Cardiac muscle cell (in vitro differentiated cells and primary cell): ENCODE results near the gene OR6V1. TPM values are rescaled to one million over a fixed set of nuclear protein-coding genes. Genes with fewer than 3 reads are reported as not detected.
"Not testable (repeated sequence)": the region's sequence is repeated elsewhere in the genome, so short reads cannot be mapped to it uniquely, and the experiment has no call there.

Source experiments
- DNase-seq, 2 donors: peaks; one replicate each; pipeline versions ENCODE4 v3.0.0 to v3.0.0-alpha.2; 2010 to 2017; ENCODE audit warnings: low read depth in 1 of 2, low spot score in 1 of 2
- H3K27ac ChIP-seq: fragments of 200-600 bp; sonication (generic); 2 replicates; pipeline ENCODE4 v1.5.1; 2016
- H3K27me3 ChIP-seq: fragments of 200-600 bp; sonication (generic); 2 replicates; pipeline ENCODE4 v1.6.0; 2016; ENCODE audit warnings: control low read depth
- H3K36me3 ChIP-seq: fragments of 200-600 bp; sonication (generic); 2 replicates; pipeline ENCODE4 v1.5.1; 2016; ENCODE audit warnings: control low read depth
- H3K4me1 ChIP-seq: fragments of 200-600 bp; sonication (generic); 2 replicates; pipeline ENCODE4 v1.8.1; 2017; ENCODE audit warnings: low read depth, mild to moderate bottlenecking, mixed run types
- H3K4me3 ChIP-seq: fragments of 200-600 bp; sonication (generic); 2 replicates; pipeline ENCODE4 v1.5.1; 2016; ENCODE audit warnings: mild to moderate bottlenecking
- H3K9me3 ChIP-seq: fragments of 200-600 bp; sonication (generic); 2 replicates; pipeline ENCODE4 v1.5.1; 2017; ENCODE audit warnings: low read depth, mild to moderate bottlenecking, control low read depth
- CTCF ChIP-seq: IDR thresholded peaks from 2 replicates; pipeline ENCODE4 v1.5.1; 2012; ENCODE audit warnings: low read depth, mild to moderate bottlenecking, low read length
- polyA plus RNA-seq: library from polyadenylated mRNA; unstranded; fragments of >200 nt; fragmentation: Nextera tagmentation; extraction: Ambion mirVana; gene quantifications from 2 replicates; pipeline ENCODE4 v1.2.1, GENCODE V29; 2016
- total RNA-seq: library from RNA; depleted of rRNA; stranded (reverse); fragments of >200 nt; gene quantifications from 2 replicates; pipeline ENCODE4 v1.2.3, GENCODE V29; 2016

OR6V1 gene
- total and polyA plus RNA-seq, 2 experiments from 2014 or later: not detected

GRCh38 chr7:143096146-143096545 is 44.0 kb downstream of the OR6V1 start:
- no peak for DNase-seq
- Histone ChIP-seq H3K27me3 (no peaks in the 10 kb centered on the region), H3K4me3 (no peak overlapping the region), H3K36me3 (no peaks in the 10 kb centered on the region), H3K4me1 (no peaks in the 10 kb centered on the region), H3K27ac (no peak overlapping the region), H3K9me3 (no peaks in the 10 kb centered on the region)
- no peak for TF ChIP-seq CTCF

- H3K27me3 ChIP-seq, H3K36me3 ChIP-seq, DNase-seq, H3K4me3 ChIP-seq, H3K9me3 ChIP-seq, H3K4me1 ChIP-seq, H3K27ac ChIP-seq: not testable (repeated sequence)
Observed at GRCh38 chr7:143099579-143099978, 47.4 kb downstream of the OR6V1 start.

Other genes starting within 250 kb of the OR6V1 start
- gene EPHB6, start 197.3 kb upstream of the OR6V1 start, total RNA-seq: 11.2 and 27.7 TPM in 2 replicates
- gene EPHB6, start 197.3 kb upstream of the OR6V1 start, polyA plus RNA-seq: 15.7 and 25.4 TPM in 2 replicates
- 0.11 and 1.9 TPM in 2 replicates for gene TRPV6, start 166.6 kb upstream of the OR6V1 start, total RNA-seq
- not detected in 2 replicates for gene TRPV6, start 166.6 kb upstream of the OR6V1 start, polyA plus RNA-seq
- gene TRPV5, start 118.6 kb upstream of the OR6V1 start, total RNA-seq: not detected in 2 replicates
- 0.09 TPM in 1 of 2 replicates, not detected in the other for gene TRPV5, start 118.6 kb upstream of the OR6V1 start, polyA plus RNA-seq
- gene LLCFC1, start 112.9 kb upstream of the OR6V1 start, total RNA-seq: not detected in 2 replicates
- 0.47 TPM in 1 of 2 replicates, not detected in the other for gene LLCFC1, start 112.9 kb upstream of the OR6V1 start, polyA plus RNA-seq
- gene KEL, start 90.0 kb upstream of the OR6V1 start, total RNA-seq: 6.3 and 9.3 TPM in 2 replicates
- gene KEL, start 90.0 kb upstream of the OR6V1 start, polyA plus RNA-seq: 12.6 and 15.5 TPM in 2 replicates
- 0.60 TPM in 1 of 2 replicates, not detected in the other for gene OR9A2, start 25.2 kb upstream of the OR6V1 start, total RNA-seq
- gene OR9A2, start 25.2 kb upstream of the OR6V1 start, polyA plus RNA-seq: not detected in 2 replicates
- not detected in 2 replicates for gene PIP, start 79.7 kb downstream of the OR6V1 start, total RNA-seq
- not detected in 2 replicates for gene PIP, start 79.7 kb downstream of the OR6V1 start, polyA plus RNA-seq
- gene TAS2R39, start 131.1 kb downstream of the OR6V1 start, total RNA-seq: not detected in 2 replicates
- gene TAS2R39, start 131.1 kb downstream of the OR6V1 start, polyA plus RNA-seq: 0.75 TPM in 1 of 2 replicates, not detected in the other
- gene TAS2R40, start 169.7 kb downstream of the OR6V1 start, total RNA-seq: not detected in 2 replicates
- gene TAS2R40, start 169.7 kb downstream of the OR6V1 start, polyA plus RNA-seq: not detected in 2 replicates
- gene GSTK1, start 211.1 kb downstream of the OR6V1 start, total RNA-seq: 218 and 221 TPM in 2 replicates
- 230 and 248 TPM in 2 replicates for gene GSTK1, start 211.1 kb downstream of the OR6V1 start, polyA plus RNA-seq
- gene TMEM139, start 232.6 kb downstream of the OR6V1 start, total RNA-seq: 0.11 and 0.69 TPM in 2 replicates
- 2.0 and 3.0 TPM in 2 replicates for gene TMEM139, start 232.6 kb downstream of the OR6V1 start, polyA plus RNA-seq
- 8.6 and 11.1 TPM in 2 replicates for gene CASP2, start 236.0 kb downstream of the OR6V1 start, total RNA-seq
- gene CASP2, start 236.0 kb downstream of the OR6V1 start, polyA plus RNA-seq: 6.9 and 8.9 TPM in 2 replicates